CD4-positive, alpha-beta T cell (primary cell): ENCODE results near the gene KDM3B. TPM values are rescaled to one million over a fixed set of nuclear protein-coding genes. Genes with fewer than 3 reads are reported as not detected.
"Not testable (repeated sequence)": the region's sequence is repeated elsewhere in the genome, so short reads cannot be mapped to it uniquely, and the experiment has no call there.

Experiments used
- ATAC-seq: fragments of 200-7000 bp; cut with Tn5 transposase; one replicate; pipeline ENCODE4 v1.10.0; 2022; ENCODE audit warnings: mild to moderate bottlenecking; ENCODE audit not compliant: poor library complexity
- CTCF ChIA-PET: fragments of 350-600 bp; sonication (Branson Sonifier 250); formaldehyde crosslinking; loops from one replicate; lab custom pipeline; 2021; ENCODE audit warnings: antibody characterized with exemption, inconsistent platforms; lab: Charles Lee
- POLR2A ChIA-PET: fragments of 350-600 bp; sonication (Branson Sonifier 250); formaldehyde crosslinking; loops from one replicate; lab custom pipeline; 2021; ENCODE audit warnings: antibody characterized with exemption, inconsistent platforms; lab: Charles Lee
- DNase-seq, 14 experiments: peaks; one replicate each; pipeline ENCODE4 v3.0.0-alpha.2; 2013 to 2020; ENCODE audit warnings: mixed read lengths in 2 of 14
- H3K27ac ChIP-seq, 2 donors: one replicate each; pipeline versions ENCODE4 v1.5.1 to v1.7.0; 2013; ENCODE audit warnings: low read length in 2 of 2, low read depth in 1 of 2, mild to moderate bottlenecking in 1 of 2
- H3K27me3 ChIP-seq, 2 experiments: 1 replicate in 1 of 2; 2 replicates in 1 of 2; pipeline versions ENCODE4 v1.6.1 to v1.7.0; 2013; ENCODE audit warnings: low read length in 2 of 2, control low read depth in 1 of 2, mild to moderate bottlenecking in 1 of 2, moderate library complexity in 1 of 2; ENCODE audit not compliant: insufficient read depth in 2 of 2, control insufficient read depth in 1 of 2
- H3K36me3 ChIP-seq: one replicate; pipeline ENCODE4 v1.6.1; 2013; ENCODE audit warnings: low read length, control low read depth; ENCODE audit not compliant: insufficient read depth
- H3K4me1 ChIP-seq: one replicate; pipeline ENCODE4 v1.6.1; 2013; ENCODE audit warnings: low read length, control low read depth; ENCODE audit not compliant: insufficient read depth
- H3K4me3 ChIP-seq: one replicate; pipeline ENCODE4 v1.5.1; 2013; ENCODE audit warnings: mild to moderate bottlenecking, low read length, moderate library complexity
- H3K9me3 ChIP-seq, 2 experiments: 1 replicate in 1 of 2; 2 replicates in 1 of 2; pipeline versions ENCODE4 v1.6.1 to v1.7.0; 2013; ENCODE audit warnings: low read length in 2 of 2, mild to moderate bottlenecking in 2 of 2, control low read depth in 1 of 2, moderate library complexity in 1 of 2; ENCODE audit not compliant: control insufficient read depth in 1 of 2, insufficient read depth in 1 of 2
- H3K27ac Mint-ChIP-seq: one replicate; pipeline ENCODE4 v1.8.0; 2020; ENCODE audit warnings: mixed read lengths
- H3K27me3 Mint-ChIP-seq: one replicate; pipeline ENCODE4 v1.8.0; 2021; ENCODE audit warnings: mixed read lengths
- H3K36me3 Mint-ChIP-seq: one replicate; pipeline ENCODE4 v1.8.0; 2021; ENCODE audit warnings: low read depth, mixed read lengths
- H3K4me1 Mint-ChIP-seq: one replicate; pipeline ENCODE4 v1.8.0; 2021; ENCODE audit warnings: low read depth, mixed read lengths
- H3K4me3 Mint-ChIP-seq: one replicate; pipeline ENCODE4 v1.8.0; 2020; ENCODE audit warnings: mild to moderate bottlenecking, mixed read lengths
- H3K9me3 Mint-ChIP-seq: one replicate; pipeline ENCODE4 v1.8.0; 2020; ENCODE audit warnings: mixed read lengths
- CTCF ChIP-seq: fragments of 200-600 bp; IDR thresholded peaks from one replicate; pipeline ENCODE4 v1.8.0; 2022; ENCODE audit warnings: antibody characterized with exemption, mild to moderate bottlenecking
- intact Hi-C, 2 experiments: fragments of 100-400 bp; cut with DNase I in 1 of 2; cut with micrococcal nuclease in 1 of 2; formaldehyde crosslinking; loops; one replicate each; pipeline versions ENCODE4 v1.15.1 to v1.9.0; 2023 to 2025; cut with DNase I, micrococcal nuclease
- total RNA-seq, 174 experiments: library from RNA in 2 of 174; stranded (reverse) in 2 of 174; gene quantifications; one replicate each; pipeline ENCODE4 v1.2.3 and lab custom pipeline; 2021 to 2026

Gene KDM3B
- total RNA-seq, 2 experiments from 2014 or later, result 59.5 to 66.0 TPM

DNA sequence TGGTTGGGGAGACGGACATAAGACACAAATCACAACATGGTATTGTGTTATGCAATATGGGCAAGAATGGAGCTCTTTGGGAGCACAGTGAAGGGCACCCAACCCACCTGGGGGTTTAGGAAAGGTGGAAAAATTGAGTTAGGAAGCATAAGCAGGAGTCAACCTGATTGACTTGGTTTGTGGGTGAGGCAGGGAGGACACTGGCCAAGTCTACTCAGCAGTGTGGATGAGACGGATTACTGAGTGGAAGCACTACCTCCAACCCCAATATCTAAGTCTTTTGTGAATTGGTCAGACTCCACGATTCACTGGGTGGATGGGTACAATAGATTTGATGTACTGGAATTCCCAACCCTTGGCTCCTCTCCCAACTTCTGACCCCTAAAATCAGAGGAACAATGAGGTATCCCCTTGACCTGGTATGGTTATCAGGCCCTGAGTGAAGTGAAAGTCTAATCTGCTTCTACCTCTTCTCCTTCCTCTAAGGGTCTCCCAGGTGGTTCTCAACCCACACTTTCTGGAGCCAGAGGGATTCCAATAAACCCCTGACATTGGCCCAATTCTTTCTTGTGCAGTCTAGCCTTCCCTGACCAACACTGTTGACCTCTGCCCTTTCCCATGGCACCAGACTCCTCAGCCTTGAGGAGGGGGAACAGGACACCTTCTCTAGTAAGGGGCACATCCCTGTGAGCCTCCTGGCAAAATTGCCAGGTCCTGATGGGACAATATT, 118.0 kb downstream of the KDM3B start:
- TF ChIP-seq CTCF, result no peak
- Mint-ChIP-seq H3K9me3 (no peaks in the 10 kb centered on the region), H3K4me1 (peaks cover 26% of the 10 kb centered on the region), H3K27me3 (no peaks in the 10 kb centered on the region), H3K36me3 (peaks cover 12% of the 10 kb centered on the region), H3K4me3 (no peak overlapping the region), H3K27ac (no peak overlapping the region)
- Histone ChIP-seq H3K27me3 (no peaks in the 10 kb centered on the region), H3K27ac (no peak overlapping the region), H3K4me1 (peaks cover 27% of the 10 kb centered on the region), H3K36me3 (peaks cover 9% of the 10 kb centered on the region), H3K9me3 (no peaks in the 10 kb centered on the region), H3K4me3 (no peak overlapping the region)
- no peak for DNase-seq
- CTCF ChIA-PET, result no interaction called here
- POLR2A ChIA-PET, result no interaction called here
- ATAC-seq, result no peak
- intact Hi-C loops, result no loop called here

DNA sequence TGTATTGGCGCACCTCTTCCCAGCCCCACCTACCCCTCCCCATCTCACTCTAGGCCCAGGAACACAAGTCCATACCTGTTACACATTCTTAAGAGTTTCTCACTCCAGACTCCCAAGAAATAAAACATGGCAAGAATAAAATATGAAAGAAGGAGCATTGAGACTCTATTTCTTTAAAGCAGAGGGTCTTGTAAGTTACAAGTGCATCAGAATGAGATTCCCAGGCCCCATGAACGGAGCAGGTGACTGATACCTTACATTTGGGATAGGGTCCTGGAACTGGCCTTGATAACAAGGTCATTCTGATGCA, 118.5 kb downstream of the KDM3B start:
- CTCF ChIA-PET, result no interaction called here
- Histone ChIP-seq H3K36me3 (peaks cover 9% of the 10 kb centered on the region), H3K27me3 (no peaks in the 10 kb centered on the region), H3K4me3 (no peak overlapping the region), H3K9me3 (no peaks in the 10 kb centered on the region), H3K27ac (no peak overlapping the region), H3K4me1 (peaks cover 22% of the 10 kb centered on the region)
- Mint-ChIP-seq H3K27ac (no peak overlapping the region), H3K4me3 (no peak overlapping the region), H3K36me3 (peaks cover 12% of the 10 kb centered on the region), H3K9me3 (no peaks in the 10 kb centered on the region), H3K4me1 (peaks cover 26% of the 10 kb centered on the region), H3K27me3 (no peaks in the 10 kb centered on the region)
- POLR2A ChIA-PET, result no interaction called here
- ATAC-seq (no peak), DNase-seq (no peak)
- intact Hi-C loops, result no loop called here
- no peak for TF ChIP-seq CTCF

DNA sequence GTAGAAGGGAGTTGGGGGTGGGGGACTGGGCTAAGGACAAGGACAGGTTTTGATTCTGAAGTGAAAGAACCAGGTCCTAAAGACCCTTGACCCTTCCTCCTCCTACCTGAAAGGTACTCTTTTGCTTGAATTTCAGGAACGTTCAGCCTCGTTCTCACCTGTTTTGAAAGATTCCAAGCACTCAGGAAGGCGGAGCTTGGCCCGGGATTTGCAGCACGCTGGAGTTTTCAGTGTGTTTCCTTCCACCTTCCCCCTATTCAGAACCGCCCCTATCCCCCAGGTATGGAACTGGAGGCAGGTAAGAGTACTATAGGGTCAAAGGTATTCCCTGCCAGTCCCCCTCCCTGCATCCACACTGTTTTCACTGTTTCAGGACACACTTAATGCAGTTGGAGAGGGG, 119.9 kb downstream of the KDM3B start:
- peaks cover 16% of the 10 kb centered on the region for H3K4me1 Mint-ChIP-seq
- ChIA-PET CTCF (no interaction called here), POLR2A (no interaction called here)
- H3K4me3 Mint-ChIP-seq, result no peak overlapping the region
- Histone ChIP-seq H3K4me1 (peaks cover 9% of the 10 kb centered on the region), H3K27me3 (no peaks in the 10 kb centered on the region), H3K27ac (no peak overlapping the region), H3K4me3 (no peak overlapping the region), H3K9me3 (no peaks in the 10 kb centered on the region), H3K36me3 (peaks cover 4% of the 10 kb centered on the region)
- intact Hi-C loops, result no loop called here
- H3K9me3 Mint-ChIP-seq, result no peaks in the 10 kb centered on the region
- ATAC-seq (no peak), DNase-seq (no peak)
- no peaks in the 10 kb centered on the region for H3K27me3 Mint-ChIP-seq
- H3K27ac Mint-ChIP-seq, result no peak overlapping the region
- peaks cover 10% of the 10 kb centered on the region for H3K36me3 Mint-ChIP-seq
- TF ChIP-seq CTCF, result no peak

DNA sequence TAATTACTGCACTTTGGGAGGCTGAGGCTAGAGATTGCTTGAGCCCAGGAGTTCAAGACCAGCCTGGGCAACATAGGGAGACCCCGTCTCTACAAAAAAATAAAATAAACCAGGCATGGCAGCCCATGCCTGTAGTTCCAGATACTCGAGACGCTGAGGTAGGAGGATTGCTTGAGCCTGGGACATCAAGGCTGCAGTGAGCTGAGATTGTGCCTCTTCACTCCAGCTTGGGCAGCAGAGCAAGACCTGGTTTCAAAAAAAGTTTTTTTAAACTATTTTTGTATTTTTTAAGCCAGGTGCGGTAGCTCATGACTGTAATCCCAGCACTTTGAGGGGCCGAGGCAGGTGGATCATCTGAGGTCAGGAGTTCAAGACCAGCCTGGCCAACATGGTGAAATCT, 120.7 kb downstream of the KDM3B start:
- H3K9me3 ChIP-seq, H3K4me3 ChIP-seq, H3K36me3 ChIP-seq, H3K9me3 Mint-ChIP-seq, DNase-seq, H3K4me3 Mint-ChIP-seq, intact Hi-C loops, ATAC-seq, H3K27me3 ChIP-seq, POLR2A ChIA-PET, H3K4me1 ChIP-seq, H3K27me3 Mint-ChIP-seq, H3K27ac Mint-ChIP-seq, H3K4me1 Mint-ChIP-seq, H3K27ac ChIP-seq, CTCF ChIA-PET, H3K36me3 Mint-ChIP-seq: not testable (repeated sequence)
